Stimulated activated naive CD8-positive, alpha-beta T cell treated with anti-CD3 and anti-CD28 coated beads, Interleukin-15, amount 100 ng/mL, for 72 hours (primary cell): Measurements from ENCODE around the gene SPTSSA.
"Not testable (repeated sequence)": the region's sequence is repeated elsewhere in the genome, so short reads cannot be mapped to it uniquely, and the experiment has no call there.

ENCODE experiments used
- ATAC-seq: fragments of 150-1000 bp; cut with Tn5 transposase; 2 replicates; pipeline ENCODE4 v1.10.0; 2021; ENCODE audit warnings: mild to moderate bottlenecking, moderate library complexity
- DNase-seq, 2 donors: peaks; one replicate each; pipeline ENCODE4 v3.0.0; 2021 to 2022
- H3K27ac Mint-ChIP-seq, 2 donors: one replicate each; pipeline ENCODE4 v1.8.0; 2022; ENCODE audit warnings: mild to moderate bottlenecking in 2 of 2, mixed read lengths in 2 of 2, moderate library complexity in 2 of 2
- H3K27me3 Mint-ChIP-seq: one replicate; pipeline ENCODE4 v1.8.0; 2022; ENCODE audit warnings: mixed read lengths
- H3K4me1 Mint-ChIP-seq: one replicate; pipeline ENCODE4 v1.8.0; 2022; ENCODE audit warnings: mild to moderate bottlenecking, mixed read lengths
- H3K4me3 Mint-ChIP-seq, 2 donors: one replicate each; pipeline ENCODE4 v1.8.0; 2022; ENCODE audit warnings: mild to moderate bottlenecking in 2 of 2, mixed read lengths in 2 of 2, moderate library complexity in 1 of 2
- H3K9me3 Mint-ChIP-seq, 2 donors: one replicate each; pipeline ENCODE4 v1.8.0; 2022; ENCODE audit warnings: mixed read lengths in 2 of 2

The SPTSSA gene

DNA sequence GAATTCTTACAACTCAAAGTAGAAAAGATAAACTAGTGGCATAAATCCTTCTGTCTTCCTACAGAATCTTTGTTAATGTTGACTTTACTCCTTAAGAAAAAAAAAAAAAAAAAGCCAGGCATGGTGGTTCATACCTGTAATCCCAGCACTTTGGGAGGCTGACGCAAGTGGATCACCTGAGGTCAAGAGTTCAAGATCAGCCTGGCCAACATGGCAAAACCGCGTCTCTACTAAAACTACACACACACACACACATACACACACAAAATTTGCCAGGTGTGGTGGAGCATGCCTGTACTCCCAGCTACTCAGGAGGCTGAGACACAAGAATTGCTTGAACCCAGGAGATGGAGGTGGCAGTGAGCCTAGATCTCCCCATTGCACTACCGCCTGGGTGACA, 17.7 kb upstream of the SPTSSA start:
- no peak for DNase-seq
- Mint-ChIP-seq H3K27me3 (no peaks in the 10 kb centered on the region), H3K27ac (no peak overlapping the region), H3K4me1 (no peaks in the 10 kb centered on the region), H3K9me3 (no peaks in the 10 kb centered on the region), H3K4me3 (no peak overlapping the region)
- ATAC-seq: no peak

DNA sequence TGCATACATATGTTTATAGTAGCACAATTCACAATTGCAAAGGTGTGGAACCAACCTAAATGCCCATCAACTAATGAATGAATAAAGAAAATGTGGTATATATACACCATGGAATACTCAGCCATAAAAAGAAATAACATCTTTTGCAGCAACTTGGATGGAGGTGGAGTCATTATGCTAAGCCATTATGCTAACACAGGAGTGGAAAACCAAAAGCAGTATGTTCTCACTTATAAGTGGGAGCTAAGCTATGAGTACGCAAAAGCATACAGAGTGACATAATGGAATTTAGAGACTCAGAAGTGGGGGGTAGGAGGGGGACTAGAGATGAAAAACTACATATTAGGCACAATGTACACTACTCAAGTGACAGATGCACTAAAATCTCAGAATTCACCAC, 16.2 kb upstream of the SPTSSA start:
- ATAC-seq (no peak), DNase-seq (no peak)
- Mint-ChIP-seq H3K27me3 (no peaks in the 10 kb centered on the region), H3K9me3 (no peaks in the 10 kb centered on the region), H3K27ac (peak overlapping the region in 1 of 2 donors; percentile 12), H3K4me3 (no peak overlapping the region), H3K4me1 (no peaks in the 10 kb centered on the region)

DNA sequence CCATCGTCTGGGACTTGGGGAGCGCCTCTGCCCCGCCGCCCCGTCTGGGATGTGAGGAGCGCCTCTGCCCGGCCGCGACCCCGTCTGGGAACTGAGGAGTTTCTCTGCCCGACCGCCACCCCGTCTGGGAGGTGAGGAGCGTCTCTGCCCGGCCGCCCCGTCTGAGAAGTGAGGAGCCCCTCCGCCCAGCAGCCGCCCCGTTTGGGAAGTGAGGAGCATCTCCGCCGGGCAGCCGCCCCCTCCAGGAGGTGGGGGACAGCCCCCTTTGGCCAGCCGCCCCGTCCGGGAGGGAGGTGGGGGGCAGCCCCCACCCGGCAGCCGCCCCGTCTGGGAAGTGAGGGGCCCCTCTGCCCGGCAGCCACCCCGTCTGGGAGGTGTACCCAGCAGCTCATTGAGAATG, 14.0 kb upstream of the SPTSSA start:
- not testable (repeated sequence) for H3K27ac Mint-ChIP-seq, H3K27me3 Mint-ChIP-seq, DNase-seq, ATAC-seq, H3K4me3 Mint-ChIP-seq, H3K4me1 Mint-ChIP-seq, H3K9me3 Mint-ChIP-seq

DNA sequence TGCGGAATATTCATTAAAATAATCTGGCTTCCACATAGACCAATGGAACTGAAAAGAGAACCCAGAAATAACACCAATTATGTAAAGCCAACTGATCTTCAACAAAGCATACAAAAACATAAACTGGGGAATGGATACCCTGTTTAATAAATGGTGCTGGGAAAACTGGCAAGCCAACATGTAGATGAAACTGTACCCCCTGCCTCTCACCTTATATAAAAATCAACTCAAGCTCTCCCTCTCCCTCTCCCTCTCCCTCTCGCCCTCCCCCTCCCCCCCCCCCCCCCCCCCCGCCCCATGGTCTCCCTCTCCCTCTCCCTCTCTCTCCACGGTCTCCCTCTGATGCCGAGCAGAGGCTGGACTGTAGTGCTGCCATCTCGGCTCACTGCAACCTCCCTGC, 13.1 kb upstream of the SPTSSA start:
- Mint-ChIP-seq H3K27ac (no peak overlapping the region), H3K9me3 (no peaks in the 10 kb centered on the region), H3K4me3 (no peak overlapping the region), H3K4me1 (no peaks in the 10 kb centered on the region), H3K27me3 (no peaks in the 10 kb centered on the region)
- DNase-seq (no peak), ATAC-seq (no peak)

DNA sequence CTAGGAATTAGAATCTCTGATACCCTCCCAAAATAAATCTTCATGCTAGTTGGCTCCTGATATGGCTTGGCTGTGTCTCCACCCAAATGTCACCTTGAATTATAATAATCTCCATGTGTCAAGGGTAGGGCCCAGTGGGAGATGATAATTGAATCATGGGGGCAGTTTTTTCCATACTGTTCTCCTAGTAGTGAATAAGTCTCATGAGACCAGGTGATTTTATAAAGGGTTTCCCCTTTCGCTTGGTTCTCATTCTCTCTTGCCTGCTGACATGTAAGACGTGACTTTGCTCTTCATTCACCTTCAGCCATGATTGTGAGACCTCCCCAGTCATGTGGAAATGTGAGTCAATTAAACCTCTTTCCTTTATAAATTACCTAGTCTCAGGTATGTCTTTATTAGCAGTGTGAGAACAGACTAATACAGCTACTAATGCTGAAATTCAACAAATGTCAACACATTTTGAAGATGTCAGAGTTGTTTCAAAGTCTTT, 12.2 kb upstream of the SPTSSA start:
- Mint-ChIP-seq H3K4me3 (no peak overlapping the region), H3K4me1 (no peaks in the 10 kb centered on the region), H3K9me3 (no peaks in the 10 kb centered on the region), H3K27ac (no peak overlapping the region), H3K27me3 (no peaks in the 10 kb centered on the region)
- ATAC-seq: no peak
- no peak for DNase-seq

DNA sequence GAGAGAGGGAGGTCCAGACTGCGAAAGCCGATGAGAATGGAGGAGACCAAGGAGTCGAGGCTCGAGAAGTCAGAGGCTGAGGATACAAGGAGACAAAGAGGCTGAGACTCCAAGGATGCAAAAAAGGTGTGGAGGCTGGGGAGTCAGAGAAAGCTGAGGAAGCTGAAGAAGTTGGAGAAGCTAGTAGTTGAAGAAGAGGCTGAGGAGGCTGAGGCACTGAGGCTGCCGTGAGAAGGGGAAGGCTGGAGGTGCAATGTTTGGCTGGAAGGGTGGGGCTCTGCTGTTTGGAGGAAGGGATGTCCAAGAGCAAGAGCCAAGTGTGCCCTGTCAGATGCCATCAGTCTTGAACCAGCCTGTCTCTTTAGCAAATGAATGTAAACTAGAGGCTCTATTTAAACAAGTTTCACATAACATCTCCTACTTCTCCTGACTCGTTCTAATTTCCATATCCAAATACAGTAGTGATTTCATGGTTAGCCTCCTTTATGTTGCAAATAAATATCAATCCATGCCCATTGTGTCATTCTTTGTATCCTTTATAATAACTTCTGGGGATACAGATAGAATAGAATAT, 10.8 kb upstream of the SPTSSA start:
- no peak overlapping the region for H3K4me3 Mint-ChIP-seq
- H3K27me3 Mint-ChIP-seq: no peaks in the 10 kb centered on the region
- H3K27ac Mint-ChIP-seq: no peak overlapping the region
- H3K4me1 Mint-ChIP-seq: no peaks in the 10 kb centered on the region
- ATAC-seq (no peak), DNase-seq (no peak)
- no peaks in the 10 kb centered on the region for H3K9me3 Mint-ChIP-seq

- Mint-ChIP-seq H3K27ac (peak overlapping the region in 1 of 2 donors; percentile 77), H3K9me3 (no peaks in the 10 kb centered on the region), H3K4me3 (no peak overlapping the region), H3K4me1 (no peaks in the 10 kb centered on the region), H3K27me3 (no peaks in the 10 kb centered on the region)
- no peak for DNase-seq
- ATAC-seq: no peak
Observed at GRCh38 chr14:34470319-34470718, 8.3 kb upstream of the SPTSSA start.

DNA sequence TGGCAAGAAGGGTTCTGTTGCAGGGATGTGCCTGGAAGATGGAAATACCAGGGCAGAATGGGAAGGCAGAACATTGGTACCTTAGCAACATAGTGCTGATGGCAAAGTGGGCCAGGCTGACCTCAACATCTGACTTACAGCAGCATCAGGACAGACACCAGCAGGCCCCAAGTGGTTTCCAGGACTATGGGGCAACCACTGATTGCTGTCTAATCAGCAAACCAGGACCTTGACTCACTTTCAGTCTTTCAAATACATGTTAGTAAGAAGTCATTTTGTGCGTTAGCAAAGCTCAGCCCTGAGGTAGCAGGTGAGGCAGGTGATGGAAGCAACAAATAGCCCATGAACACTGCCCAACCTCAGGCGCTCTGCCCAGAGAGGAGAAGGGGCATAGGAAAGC, 4.7 kb upstream of the SPTSSA start:
- no peak for ATAC-seq
- H3K27me3 Mint-ChIP-seq: no peaks in the 10 kb centered on the region

DNA sequence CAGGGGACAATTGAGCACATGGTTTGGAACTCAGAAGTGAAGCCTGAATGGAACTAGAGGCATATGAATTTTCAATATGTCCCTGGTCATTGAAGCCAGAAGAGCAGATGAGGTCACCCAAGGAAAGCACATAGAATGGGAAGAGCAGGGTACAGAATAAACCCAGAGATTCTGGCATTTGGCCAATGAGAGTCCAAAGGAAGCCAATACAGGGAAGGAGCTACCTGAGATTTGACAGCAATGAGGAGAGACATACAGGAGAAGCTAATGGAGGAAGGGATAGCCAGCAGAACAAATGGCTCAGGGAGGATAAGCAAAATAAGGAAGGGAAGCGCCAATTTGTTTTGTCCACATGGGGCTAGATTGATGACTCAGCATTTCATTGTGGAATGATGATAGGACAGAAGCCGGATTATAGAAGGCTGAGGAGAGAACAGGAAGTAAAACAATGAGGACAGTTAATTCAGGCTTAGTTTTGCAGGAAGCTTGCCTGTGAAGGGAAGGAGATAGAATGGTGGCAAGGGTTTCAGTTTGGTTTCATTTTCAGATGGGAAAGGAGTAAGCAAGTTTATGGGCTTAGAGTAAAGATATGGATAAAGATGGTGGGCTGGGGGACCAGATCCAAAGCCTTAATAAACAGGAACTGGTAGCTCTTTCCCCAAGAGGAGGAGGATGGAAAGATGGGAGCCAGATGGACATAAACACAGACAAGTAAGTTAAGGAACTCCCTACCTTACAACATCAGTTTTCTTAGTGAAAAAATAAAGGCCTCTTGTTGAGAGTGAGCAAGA, 3.2 kb upstream of the SPTSSA start:
- no peak overlapping the region for H3K27ac Mint-ChIP-seq
- H3K27me3 Mint-ChIP-seq: no peaks in the 10 kb centered on the region
- peaks cover 9% of the 10 kb centered on the region for H3K4me1 Mint-ChIP-seq
- ATAC-seq (no peak), DNase-seq (no peak)
- no peak overlapping the region for H3K4me3 Mint-ChIP-seq
- H3K9me3 Mint-ChIP-seq: no peaks in the 10 kb centered on the region

More for the DNA sequence above, 4.7 kb upstream of the SPTSSA start:
- no peak for DNase-seq
- Mint-ChIP-seq H3K27ac (no peak overlapping the region), H3K4me3 (no peak overlapping the region), H3K4me1 (no peaks in the 10 kb centered on the region), H3K9me3 (no peaks in the 10 kb centered on the region)

GRCh38 chr14:34463598-34463961, 1.5 kb upstream of the SPTSSA start:
- Mint-ChIP-seq H3K27ac (no peak overlapping the region), H3K27me3 (no peaks in the 10 kb centered on the region), H3K4me1 (peaks cover 9% of the 10 kb centered on the region), H3K9me3 (no peaks in the 10 kb centered on the region), H3K4me3 (no peak overlapping the region)
- DNase-seq (no peak), ATAC-seq (no peak)

DNA sequence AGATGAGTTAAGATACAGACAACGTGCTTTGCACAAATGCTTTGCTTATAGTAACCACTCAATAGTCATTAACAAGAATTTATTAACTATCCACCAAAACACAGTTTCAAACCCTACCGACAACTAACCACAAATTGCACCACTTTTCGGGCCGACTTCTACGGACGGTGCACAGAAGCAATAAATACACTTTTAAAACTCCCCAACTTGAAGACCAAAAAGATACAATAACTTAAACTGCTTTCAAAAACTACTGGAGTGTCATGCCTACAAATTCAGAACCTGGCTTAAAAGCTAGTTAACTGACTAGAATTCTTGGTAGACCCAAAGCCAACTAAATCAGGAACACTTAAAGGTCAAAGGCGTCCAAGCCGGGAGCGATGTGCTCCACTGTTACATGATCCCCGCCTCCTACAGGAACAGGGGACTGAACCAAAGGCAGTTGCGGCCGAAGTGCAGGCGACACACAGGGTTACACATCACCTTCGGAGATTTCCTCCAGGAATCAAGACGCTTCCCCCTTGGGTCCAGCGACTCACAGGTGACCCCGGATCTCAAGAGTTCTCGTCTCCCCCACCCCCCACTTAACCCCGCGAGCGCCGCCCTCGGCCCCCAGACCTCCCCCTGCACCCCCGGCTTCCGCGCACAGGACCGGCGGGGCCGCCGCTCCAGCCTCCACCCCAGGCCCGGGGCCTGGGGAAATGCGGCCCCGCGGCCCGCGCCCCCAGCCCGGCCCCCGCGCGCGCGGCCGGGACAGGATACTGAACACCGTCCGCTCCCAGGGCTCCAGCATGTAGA, 507 bp downstream of the SPTSSA start:
- Mint-ChIP-seq H3K27me3 (no peaks in the 10 kb centered on the region), H3K9me3 (no peaks in the 10 kb centered on the region), H3K4me1 (peaks cover 9% of the 10 kb centered on the region), H3K27ac (peak overlapping the region; percentile 69 to 94), H3K4me3 (peak overlapping the region; percentile 80 to 83)
- peak in 1 of 2 donors; percentile 5 for DNase-seq
- peak; percentile 77 for ATAC-seq

GRCh38 chr14:34460841-34461240, 1.2 kb downstream of the SPTSSA start:
- no peak for DNase-seq
- H3K27me3 Mint-ChIP-seq: no peaks in the 10 kb centered on the region
- no peak overlapping the region for H3K27ac Mint-ChIP-seq
- H3K9me3 Mint-ChIP-seq: no peaks in the 10 kb centered on the region
- peaks cover 9% of the 10 kb centered on the region for H3K4me1 Mint-ChIP-seq
- H3K4me3 Mint-ChIP-seq: peak overlapping the region; percentile 80 to 83
- no peak for ATAC-seq

- H3K27me3 Mint-ChIP-seq: no peaks in the 10 kb centered on the region
- no peak for DNase-seq
- H3K4me3 Mint-ChIP-seq: peak overlapping the region in 1 of 2 donors; percentile 80
- peaks cover 9% of the 10 kb centered on the region for H3K4me1 Mint-ChIP-seq
- no peak overlapping the region for H3K27ac Mint-ChIP-seq
- H3K9me3 Mint-ChIP-seq: no peaks in the 10 kb centered on the region
- no peak for ATAC-seq
Observed at GRCh38 chr14:34460295-34460694, 1.7 kb downstream of the SPTSSA start.

DNA sequence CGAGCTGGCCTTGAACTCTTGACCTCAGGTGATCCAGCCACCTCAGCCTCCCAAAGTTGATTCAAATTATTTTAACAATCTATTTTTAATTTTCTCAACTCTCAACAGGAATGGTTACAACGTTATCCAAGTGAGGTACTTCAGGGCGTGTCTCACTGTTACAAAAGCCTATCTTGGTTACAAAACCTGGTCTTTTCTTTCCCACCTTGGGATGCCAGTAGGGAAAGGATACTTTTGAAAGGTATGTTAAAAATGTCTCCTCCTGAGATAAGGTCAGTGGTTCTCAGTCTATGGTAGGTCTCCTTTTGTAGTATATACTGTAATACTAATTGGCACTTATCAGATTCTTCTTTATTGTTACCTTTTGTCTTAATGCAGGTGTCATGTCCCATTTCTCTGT, 4.9 kb downstream of the SPTSSA start:
- no peak for DNase-seq
- Mint-ChIP-seq H3K27ac (no peak overlapping the region), H3K27me3 (no peaks in the 10 kb centered on the region), H3K4me1 (peaks cover 9% of the 10 kb centered on the region), H3K4me3 (no peak overlapping the region), H3K9me3 (no peaks in the 10 kb centered on the region)
- ATAC-seq: no peak

GRCh38 chr14:34453226-34453625, 8.8 kb downstream of the SPTSSA start:
- no peak for ATAC-seq
- no peaks in the 10 kb centered on the region for H3K27me3 Mint-ChIP-seq
- H3K4me3 Mint-ChIP-seq: no peak overlapping the region
- no peak overlapping the region for H3K27ac Mint-ChIP-seq
- H3K9me3 Mint-ChIP-seq: no peaks in the 10 kb centered on the region
- no peak for DNase-seq
- no peaks in the 10 kb centered on the region for H3K4me1 Mint-ChIP-seq

DNA sequence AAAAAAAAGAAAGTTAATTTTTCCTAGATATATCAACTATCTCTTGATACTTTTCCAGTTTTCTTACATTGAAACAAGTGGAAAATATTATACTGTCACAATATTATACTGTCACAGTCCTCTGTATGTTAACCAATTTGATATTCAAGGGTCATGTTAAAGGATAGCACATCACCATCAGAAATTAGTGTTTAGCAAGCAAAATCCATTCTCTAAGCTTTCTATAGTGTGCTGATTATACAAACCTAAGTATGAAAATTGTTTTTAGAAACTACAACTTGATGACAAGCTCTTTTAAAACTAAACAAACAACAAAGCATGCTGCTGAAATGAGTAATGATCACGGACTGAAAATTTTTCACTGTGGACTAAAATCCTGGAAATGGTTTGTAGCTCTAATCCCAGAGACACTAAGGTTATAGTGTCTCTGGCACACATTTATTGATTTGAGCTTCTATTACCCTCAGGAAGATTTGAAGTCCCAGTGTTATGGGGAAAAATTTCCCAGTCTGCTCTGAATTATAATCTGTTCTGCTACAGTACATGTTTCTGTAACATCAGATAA, 9.7 kb downstream of the SPTSSA start:
- Mint-ChIP-seq H3K4me1 (no peaks in the 10 kb centered on the region), H3K9me3 (no peaks in the 10 kb centered on the region), H3K27me3 (no peaks in the 10 kb centered on the region), H3K27ac (no peak overlapping the region), H3K4me3 (no peak overlapping the region)
- ATAC-seq (no peak), DNase-seq (no peak)
